HepG2 (cell line): Measurements from ENCODE around the gene MTA2. TPM values are rescaled to one million over a fixed set of nuclear protein-coding genes. Genes with fewer than 3 reads are reported as not detected.

Source experiments
- ARNTL ChIP-seq: sonication (generic); formaldehyde crosslinking; IDR thresholded peaks from 2 replicates; pipeline ENCODE4 v1.4.0; 2020; ENCODE audit warnings: mild to moderate bottlenecking, missing genetic modification reagents
- CCAR2 ChIP-seq: fragments of 200-400 bp; formaldehyde crosslinking; optimal IDR thresholded peaks from 2 replicates; pipeline ENCODE3; 2018; ENCODE audit warnings: low read depth, mild to moderate bottlenecking, low read length, moderate library complexity
- CCDC6 ChIP-seq: sonication (generic); formaldehyde crosslinking; IDR thresholded peaks from 2 replicates; pipeline ENCODE4 v1.8.1; 2022; ENCODE audit warnings: mild to moderate bottlenecking, missing genetic modification reagents, moderate library complexity
- DNMT1 ChIP-seq: sonication (generic); formaldehyde crosslinking; IDR thresholded peaks from 2 replicates; pipeline ENCODE4 v1.5.1; 2020; ENCODE audit warnings: mild to moderate bottlenecking, missing genetic modification reagents
- KAT8 ChIP-seq: IDR thresholded peaks from 2 replicates; pipeline ENCODE4 v1.6.1; 2016; ENCODE audit warnings: missing genetic modification reagents, missing compliant biosample characterization
- MYNN ChIP-seq: sonication (generic); formaldehyde crosslinking; IDR thresholded peaks from 2 replicates; pipeline ENCODE4 v1.4.0; 2020; ENCODE audit warnings: mild to moderate bottlenecking, low read depth, missing genetic modification reagents
- NFE2 ChIP-seq: sonication (generic); formaldehyde crosslinking; IDR thresholded peaks from 2 replicates; pipeline ENCODE4 v1.4.0; 2020; ENCODE audit warnings: missing genetic modification reagents
- RAD21 ChIP-seq: fragments of 450-650 bp; formaldehyde crosslinking; IDR thresholded peaks from 2 replicates; pipeline ENCODE4 v1.5.0; 2020; ENCODE audit warnings: mild to moderate bottlenecking
- RFXAP ChIP-seq: sonication (generic); formaldehyde crosslinking; IDR thresholded peaks from 2 replicates; pipeline ENCODE4 v1.4.0; 2020; ENCODE audit warnings: missing genetic modification reagents, borderline replicate concordance
- SOX6 ChIP-seq, 2 experiments: fragments of 450-650 bp in 1 of 2; sonication (generic) in 1 of 2; formaldehyde crosslinking in 1 of 2; IDR thresholded peaks; 2 replicates each; pipeline versions ENCODE4 v1.4.0 to v1.6.1; 2017 to 2020; ENCODE audit warnings: antibody characterized with exemption in 1 of 2, mild to moderate bottlenecking in 1 of 2, missing genetic modification reagents in 1 of 2
- ZNF207 ChIP-seq: fragments of 450-650 bp; IDR thresholded peaks from 2 replicates; pipeline ENCODE4 v1.6.1; 2016; ENCODE audit warnings: antibody characterized with exemption, borderline replicate concordance
- ZNF264 ChIP-seq: sonication (generic); formaldehyde crosslinking; IDR thresholded peaks from 2 replicates; pipeline ENCODE4 v1.4.0; 2020; ENCODE audit warnings: missing genetic modification reagents
- ZNF329 ChIP-seq: sonication (generic); formaldehyde crosslinking; IDR thresholded peaks from 2 replicates; pipeline ENCODE4 v1.9.0; 2021; ENCODE audit warnings: low read depth, mild to moderate bottlenecking, missing genetic modification reagents
- ZNF451 ChIP-seq: sonication (generic); formaldehyde crosslinking; IDR thresholded peaks from 2 replicates; pipeline ENCODE4 v1.5.0; 2020; ENCODE audit warnings: mild to moderate bottlenecking, missing genetic modification reagents
- ZNF644 ChIP-seq: IDR thresholded peaks from 2 replicates; pipeline ENCODE4 v1.6.1; 2016; ENCODE audit warnings: low read depth
- ZNF720 ChIP-seq: sonication (generic); formaldehyde crosslinking; IDR thresholded peaks from 2 replicates; pipeline ENCODE4 v1.4.0; 2020; ENCODE audit warnings: missing genetic modification reagents
- ZNF746 ChIP-seq: sonication (generic); formaldehyde crosslinking; IDR thresholded peaks from 2 replicates; pipeline ENCODE4 v1.8.0; 2022; ENCODE audit warnings: mild to moderate bottlenecking, missing genetic modification reagents
- ZSCAN9 ChIP-seq: IDR thresholded peaks from 2 replicates; pipeline ENCODE4 v1.6.1; 2016; ENCODE audit warnings: borderline replicate concordance
- polyA plus RNA-seq, 8 experiments: library from polyadenylated mRNA; depleted of rRNA in 3 of 8; stranded (reverse) in 7 of 8; unstranded in 1 of 8; fragments of >200 nt; fragmentation: Illumina TruSeq in 4 of 8; extraction: Trizol in 4 of 8; gene quantifications; 2 replicates each; pipeline versions ENCODE4 v1.2.1 to v1.2.3, GENCODE V29; 2011 to 2016; ENCODE audit warnings: low read depth in 4 of 8, missing spikeins in 1 of 8, mixed read lengths in 1 of 8; ENCODE audit not compliant: insufficient read depth in 1 of 8
- total RNA-seq, 5 experiments: library from RNA; depleted of rRNA; stranded (reverse); fragments of >200 nt; fragmentation: Illumina TruSeq; extraction: Trizol; gene quantifications; 2 replicates each; pipeline ENCODE4 v1.2.3, GENCODE V29; 2016; ENCODE audit warnings: low read depth in 1 of 5
- TF ChIP-seq, protein P1 (sequence below): sonication (generic); formaldehyde crosslinking; IDR thresholded peaks from 2 replicates; pipeline ENCODE4 v1.4.0; 2020; ENCODE audit warnings: missing genetic modification reagents, low read depth, mild to moderate bottlenecking, borderline replicate concordance
- TF ChIP-seq, protein P2 (sequence below), 2 experiments: sonication (generic) in 1 of 2; formaldehyde crosslinking in 1 of 2; IDR thresholded peaks; 2 replicates each; pipeline versions ENCODE4 v1.6.1 to v1.9.0; 2014 to 2022; ENCODE audit warnings: antibody characterized with exemption in 1 of 2, borderline replicate concordance in 1 of 2, inconsistent platforms in 1 of 2, low read depth in 1 of 2, missing genetic modification reagents in 1 of 2
- TF ChIP-seq, protein P3 (sequence below): sonication (generic); formaldehyde crosslinking; conservative IDR thresholded peaks from 2 replicates; pipeline ENCODE4 v1.4.0; 2020; ENCODE audit warnings: missing genetic modification reagents

MTA2 gene
- total and polyA plus RNA-seq, 2 of the 13 experiments (the other 11 are each of a cell fraction or from before 2014, with no cell fraction given): 14.0 to 70.0 TPM

DNA sequence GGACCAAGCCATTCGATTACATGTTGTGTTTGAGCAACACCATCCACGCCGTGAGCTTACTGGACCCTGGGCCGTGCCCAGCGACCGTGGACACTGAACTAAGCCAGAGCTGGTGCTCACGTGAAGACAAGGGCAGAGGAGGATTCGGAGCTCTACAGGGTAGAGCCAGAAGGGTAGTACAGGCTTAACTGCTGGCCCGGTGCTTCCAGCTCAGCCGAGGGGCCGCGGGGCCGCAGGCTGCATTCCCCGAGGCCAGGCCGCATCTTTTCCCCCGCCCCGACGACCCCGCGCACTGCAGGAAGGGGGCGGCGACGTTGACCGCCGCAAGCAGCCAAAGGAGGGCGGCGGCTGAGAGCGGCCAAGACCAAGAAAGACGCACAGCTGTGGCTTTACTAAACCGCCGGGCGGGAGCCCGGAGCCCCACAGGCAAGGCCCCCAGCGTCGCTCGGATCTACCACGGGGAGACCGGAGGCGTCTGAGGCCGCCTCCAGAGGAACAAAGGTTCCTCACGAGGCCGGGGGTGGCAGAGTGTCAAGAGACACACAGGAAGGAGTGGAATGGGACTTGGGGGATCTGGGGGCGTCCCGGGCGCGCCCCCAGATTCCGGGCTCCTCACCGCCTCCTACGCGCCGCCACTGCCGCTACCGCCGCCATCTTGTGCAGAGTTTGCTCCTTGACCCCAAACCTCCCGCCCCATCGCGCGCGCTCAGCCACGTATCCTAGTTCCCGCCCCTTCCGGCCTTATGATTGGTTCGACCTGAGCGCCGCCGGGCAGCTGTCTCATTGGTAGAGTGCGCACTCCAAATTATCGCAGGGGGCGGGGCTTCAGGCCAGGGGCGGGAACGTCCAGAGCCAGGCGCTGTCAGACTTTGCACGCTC, 44.5 kb upstream of the MTA2 start, which contains the start of gene GANAB (continued):
- TF ChIP-seq MYNN (CRISPR knock-in tag) (peak; percentile 55; the same call in 1 of the 2 replicates), CCDC6 (CRISPR knock-in tag) (peak; percentile 85), ARNTL (CRISPR knock-in tag) (peak; percentile 41), NFE2 (CRISPR knock-in tag) (no peak), ZNF329 (CRISPR knock-in tag) (0 out of 2 replicates have a peak, but pooled peaks have one; percentile 24), ZNF451 (CRISPR knock-in tag) (no peak), ZNF746 (no peak; the same call in 1 of the 2 replicates), ZNF264 (CRISPR knock-in tag) (0 out of 2 replicates have a peak, but pooled peaks have one; percentile 41), ZNF644 (CRISPR knock-in tag) (no peak), RAD21 (CRISPR knock-in tag) (no peak), RFXAP (CRISPR knock-in tag) (peak; percentile 46; the same call in 1 of the 2 replicates), DNMT1 (CRISPR knock-in tag) (no peak), SOX6 (IDR thresholded peaks at IDR 0.05) (no peak), SOX6 (CRISPR knock-in tag; IDR thresholded peaks at IDR 0.05) (0 out of 2 replicates have a peak, but pooled peaks have one; percentile 9), KAT8 (CRISPR knock-in tag) (peak; percentile 91), ZNF207 (no peak), ZSCAN9 (no peak; the same call in 1 of the 2 replicates), CCAR2 (no peak), ZNF720 (CRISPR knock-in tag) (no peak)
- TF ChIP-seq, protein P1, sequence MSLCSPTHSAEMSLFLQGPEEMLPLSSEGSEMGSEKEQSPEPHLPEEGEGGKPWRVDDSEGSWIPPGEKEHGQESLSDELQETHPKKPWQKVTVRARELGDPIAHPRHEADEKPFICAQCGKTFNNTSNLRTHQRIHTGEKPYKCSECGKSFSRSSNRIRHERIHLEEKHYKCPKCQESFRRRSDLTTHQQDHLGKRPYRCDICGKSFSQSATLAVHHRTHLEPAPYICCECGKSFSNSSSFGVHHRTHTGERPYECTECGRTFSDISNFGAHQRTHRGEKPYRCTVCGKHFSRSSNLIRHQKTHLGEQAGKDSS (CRISPR knock-in tag): peak; percentile 16; the same call in 1 of the 2 replicates
- TF ChIP-seq, protein P2, sequence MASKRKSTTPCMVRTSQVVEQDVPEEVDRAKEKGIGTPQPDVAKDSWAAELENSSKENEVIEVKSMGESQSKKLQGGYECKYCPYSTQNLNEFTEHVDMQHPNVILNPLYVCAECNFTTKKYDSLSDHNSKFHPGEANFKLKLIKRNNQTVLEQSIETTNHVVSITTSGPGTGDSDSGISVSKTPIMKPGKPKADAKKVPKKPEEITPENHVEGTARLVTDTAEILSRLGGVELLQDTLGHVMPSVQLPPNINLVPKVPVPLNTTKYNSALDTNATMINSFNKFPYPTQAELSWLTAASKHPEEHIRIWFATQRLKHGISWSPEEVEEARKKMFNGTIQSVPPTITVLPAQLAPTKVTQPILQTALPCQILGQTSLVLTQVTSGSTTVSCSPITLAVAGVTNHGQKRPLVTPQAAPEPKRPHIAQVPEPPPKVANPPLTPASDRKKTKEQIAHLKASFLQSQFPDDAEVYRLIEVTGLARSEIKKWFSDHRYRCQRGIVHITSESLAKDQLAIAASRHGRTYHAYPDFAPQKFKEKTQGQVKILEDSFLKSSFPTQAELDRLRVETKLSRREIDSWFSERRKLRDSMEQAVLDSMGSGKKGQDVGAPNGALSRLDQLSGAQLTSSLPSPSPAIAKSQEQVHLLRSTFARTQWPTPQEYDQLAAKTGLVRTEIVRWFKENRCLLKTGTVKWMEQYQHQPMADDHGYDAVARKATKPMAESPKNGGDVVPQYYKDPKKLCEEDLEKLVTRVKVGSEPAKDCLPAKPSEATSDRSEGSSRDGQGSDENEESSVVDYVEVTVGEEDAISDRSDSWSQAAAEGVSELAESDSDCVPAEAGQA (IDR thresholded peaks at IDR 0.05; ENCODE audit: low read depth): peak; percentile 59; the same call in 1 of the 2 replicates
- TF ChIP-seq, protein P2 (CRISPR knock-in tag; IDR thresholded peaks at IDR 0.05; ENCODE audit: borderline replicate concordance): no peak
- TF ChIP-seq, protein P3, sequence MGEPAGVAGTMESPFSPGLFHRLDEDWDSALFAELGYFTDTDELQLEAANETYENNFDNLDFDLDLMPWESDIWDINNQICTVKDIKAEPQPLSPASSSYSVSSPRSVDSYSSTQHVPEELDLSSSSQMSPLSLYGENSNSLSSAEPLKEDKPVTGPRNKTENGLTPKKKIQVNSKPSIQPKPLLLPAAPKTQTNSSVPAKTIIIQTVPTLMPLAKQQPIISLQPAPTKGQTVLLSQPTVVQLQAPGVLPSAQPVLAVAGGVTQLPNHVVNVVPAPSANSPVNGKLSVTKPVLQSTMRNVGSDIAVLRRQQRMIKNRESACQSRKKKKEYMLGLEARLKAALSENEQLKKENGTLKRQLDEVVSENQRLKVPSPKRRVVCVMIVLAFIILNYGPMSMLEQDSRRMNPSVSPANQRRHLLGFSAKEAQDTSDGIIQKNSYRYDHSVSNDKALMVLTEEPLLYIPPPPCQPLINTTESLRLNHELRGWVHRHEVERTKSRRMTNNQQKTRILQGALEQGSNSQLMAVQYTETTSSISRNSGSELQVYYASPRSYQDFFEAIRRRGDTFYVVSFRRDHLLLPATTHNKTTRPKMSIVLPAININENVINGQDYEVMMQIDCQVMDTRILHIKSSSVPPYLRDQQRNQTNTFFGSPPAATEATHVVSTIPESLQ (CRISPR knock-in tag): no peak
